IMR-90 (cell line): ENCODE measurements around the gene IL17C. TPM values are rescaled to one million over a fixed set of nuclear protein-coding genes. Genes with fewer than 3 reads are reported as not detected.

Experiments used
- ATAC-seq: fragments of 200-7000 bp; cut with Tn5 transposase; 2 replicates; pipeline ENCODE4 v1.9.1; 2020; ENCODE audit warnings: low read depth, mild to moderate bottlenecking, moderate library complexity
- BruUV-seq: library from RNA; stranded (reverse); fragments of 400-500 nt; replicated peaks from 2 replicates; lab custom pipeline; 2021; lab: Mats Ljungman, UMichigan
- CTCF ChIA-PET: fragments of 300-600 bp; formaldehyde crosslinking; extraction: SDS; loops from one replicate; lab custom pipeline; 2021; ENCODE audit warnings: antibody characterized with exemption; lab: Yijun Ruan, JAX
- POLR2A ChIA-PET: fragments of 300-600 bp; sonication (Branson Sonifier 250); formaldehyde crosslinking; loops from one replicate; lab custom pipeline; 2022; ENCODE audit warnings: antibody characterized with exemption; ENCODE audit not compliant: unreplicated experiment; lab: Charles Lee
- DNase-seq: peaks from one replicate; pipeline ENCODE4 v3.0.0; 2013
- H2AFZ ChIP-seq: replicated peaks from 2 replicates; pipeline ENCODE3; 2013; ENCODE audit warnings: low read length, mild to moderate bottlenecking; ENCODE audit not compliant: poor library complexity
- H2AK5ac ChIP-seq: 2 replicates; pipeline ENCODE4 v1.6.1; 2013; ENCODE audit warnings: low read depth, low read length, inconsistent platforms
- H2AK9ac ChIP-seq: replicated peaks from 2 replicates; pipeline ENCODE3; 2013; ENCODE audit warnings: mild to moderate bottlenecking, low read depth, low read length, moderate library complexity; ENCODE audit not compliant: poor library complexity
- H2BK120ac ChIP-seq: 2 replicates; pipeline ENCODE4 v1.6.1; 2013; ENCODE audit warnings: low read depth, low read length, inconsistent platforms
- H2BK15ac ChIP-seq: 3 replicates; pipeline ENCODE4 v1.6.1; 2013; ENCODE audit warnings: low read depth, low read length, inconsistent platforms
- H2BK20ac ChIP-seq: 2 replicates; pipeline ENCODE4 v1.6.1; 2013; ENCODE audit warnings: low read depth, mild to moderate bottlenecking, inconsistent platforms, low read length, moderate library complexity
- H2BK5ac ChIP-seq: 2 replicates; pipeline ENCODE4 v1.6.1; 2013; ENCODE audit warnings: mild to moderate bottlenecking, low read depth, low read length, inconsistent platforms; ENCODE audit not compliant: poor library complexity, severe bottlenecking
- H3K14ac ChIP-seq: replicated peaks from 2 replicates; pipeline ENCODE4 v1.6.1; 2013; ENCODE audit warnings: low read depth, low read length, inconsistent platforms
- H3K18ac ChIP-seq: 2 replicates; pipeline ENCODE4 v1.6.1; 2013; ENCODE audit warnings: low read depth, low read length, control low read depth
- H3K23ac ChIP-seq: 2 replicates; pipeline ENCODE4 v1.6.1; 2013; ENCODE audit warnings: low read depth, low read length, inconsistent platforms
- H3K27ac ChIP-seq: 2 replicates; pipeline ENCODE4 v1.5.1; 2013; ENCODE audit warnings: mild to moderate bottlenecking, control low read depth, low read length; ENCODE audit not compliant: insufficient read depth
- H3K27me3 ChIP-seq: 2 replicates; pipeline ENCODE4 v1.6.1; 2013; ENCODE audit warnings: low read length; ENCODE audit not compliant: control insufficient read depth, insufficient read depth
- H3K36me3 ChIP-seq: 2 replicates; pipeline ENCODE4 v1.6.1; 2013; ENCODE audit warnings: low read length, mixed read lengths; ENCODE audit not compliant: control insufficient read depth, insufficient read depth
- H3K4ac ChIP-seq: 2 replicates; pipeline ENCODE4 v1.6.1; 2013; ENCODE audit warnings: low read depth, low read length, inconsistent platforms
- H3K4me1 ChIP-seq: 2 replicates; pipeline ENCODE4 v1.6.1; 2013; ENCODE audit warnings: low read length, mixed read lengths; ENCODE audit not compliant: control insufficient read depth, insufficient read depth
- H3K4me2 ChIP-seq: 2 replicates; pipeline ENCODE4 v1.6.1; 2013; ENCODE audit warnings: low read depth, mild to moderate bottlenecking, control low read depth, low read length, moderate library complexity
- H3K4me3 ChIP-seq: 2 replicates; pipeline ENCODE4 v1.5.1; 2013; ENCODE audit warnings: low read depth, mild to moderate bottlenecking, control low read depth, low read length, moderate library complexity; ENCODE audit not compliant: insufficient read depth
- H3K56ac ChIP-seq: 2 replicates; pipeline ENCODE4 v1.6.1; 2013; ENCODE audit warnings: low read length, inconsistent platforms; ENCODE audit not compliant: insufficient read depth; ENCODE audit errors: extremely low read depth
- H3K79me1 ChIP-seq, 2 experiments: 2 replicates each; pipeline ENCODE4 v1.6.1; 2013; ENCODE audit warnings: low read length in 2 of 2, inconsistent platforms in 1 of 2, low read depth in 1 of 2
- H3K9ac ChIP-seq: 2 replicates; pipeline ENCODE4 v1.6.1; 2013; ENCODE audit warnings: low read depth, low read length, control low read depth
- H3K9me1 ChIP-seq: 2 replicates; pipeline ENCODE4 v1.6.1; 2013; ENCODE audit warnings: low read length, inconsistent platforms; ENCODE audit not compliant: insufficient read depth
- H3K9me3 ChIP-seq: 2 replicates; pipeline ENCODE4 v1.6.1; 2013; ENCODE audit warnings: low read length; ENCODE audit not compliant: control insufficient read depth, insufficient read depth
- H4K20me1 ChIP-seq: 2 replicates; pipeline ENCODE4 v1.6.1; 2013; ENCODE audit warnings: low read length, inconsistent platforms; ENCODE audit not compliant: insufficient read depth
- H4K5ac ChIP-seq: 2 replicates; pipeline ENCODE4 v1.6.1; 2013; ENCODE audit warnings: mild to moderate bottlenecking, low read depth, low read length, control low read depth
- H4K8ac ChIP-seq, 2 experiments: 2 replicates each; pipeline ENCODE4 v1.6.1; 2013; ENCODE audit warnings: low read depth in 2 of 2, low read length in 2 of 2, control low read depth in 1 of 2, inconsistent platforms in 1 of 2
- H4K91ac ChIP-seq: 2 replicates; pipeline ENCODE4 v1.6.1; 2013; ENCODE audit warnings: low read depth, low read length, inconsistent platforms; ENCODE audit not compliant: insufficient read depth
- CEBPB ChIP-seq: IDR thresholded peaks from 2 replicates; pipeline ENCODE4 v1.6.1; 2012; ENCODE audit warnings: low read depth, low read length, improper control_type of control experiment
- CHD1 ChIP-seq: IDR thresholded peaks from 2 replicates; pipeline ENCODE4 v1.6.1; 2012; ENCODE audit warnings: low read depth, low read length, improper control_type of control experiment
- CTCF ChIP-seq: conservative IDR thresholded peaks from 2 replicates; pipeline ENCODE4 v1.5.1; 2012; ENCODE audit warnings: mild to moderate bottlenecking, low read depth, low read length, improper control_type of control experiment
- FOS ChIP-seq: fragments of 150-350 bp; IDR thresholded peaks from 2 replicates; pipeline ENCODE4 v1.6.1; 2016; ENCODE audit warnings: low read depth, low read length
- MAFK ChIP-seq: IDR thresholded peaks from 2 replicates; pipeline ENCODE4 v1.6.1; 2012; ENCODE audit warnings: low read depth, low read length, improper control_type of control experiment
- WGBS, 2 experiments: methylation state at CpG; one replicate each; pipeline versions ENCODE4 v1.1.5 to v1.1.7; 2013; ENCODE audit warnings: missing lambda C conversion rate in 2 of 2; ENCODE audit not compliant: insufficient read length in 1 of 2; ENCODE audit errors: extremely low coverage in 2 of 2; 5-methylcytosine and 5-hydroxymethylcytosine counted together
- dilution Hi-C: fragments of 300-500 bp; cut with HindIII; formaldehyde crosslinking; loops from one replicate; pipeline ENCODE4 v1.14.3; 2018; ENCODE audit warnings: low sequenced_read_pairs; ENCODE audit not compliant: unreplicated experiment
- in situ Hi-C: fragments of 300-500 bp; cut with MboI; formaldehyde crosslinking; loops from 3 replicates; pipeline ENCODE4 v1.14.3; 2019; ENCODE audit warnings: low sequenced_read_pairs, inconsistent platforms, mixed read lengths
- intact Hi-C: fragments of 100-400 bp; cut with micrococcal nuclease; formaldehyde crosslinking; loops from 2 replicates; pipeline ENCODE4 v1.10.0; 2022
- polyA plus RNA-seq, 3 experiments: library from polyadenylated mRNA; depleted of rRNA; stranded (reverse); fragments of >200 nt; gene quantifications; 2 replicates each; pipeline ENCODE4 v1.2.3, GENCODE V29; 2012; ENCODE audit warnings: low replicate concordance in 1 of 3
- total RNA-seq: library from RNA; depleted of rRNA; stranded (reverse); fragments of >200 nt; gene quantifications from 2 replicates; pipeline ENCODE4 v1.2.3, GENCODE V29; 2012

Gene IL17C
- total and polyA plus RNA-seq, 2 of the 4 experiments (the other 2 are of a cell fraction) = 0.09 TPM; not detected in 1

- TF ChIP-seq CEBPB = no peak
Measured at GRCh38 chr16:88678224-88678979, 40.0 kb downstream of the IL17C start (continued).

- H3K56ac ChIP-seq = no peak overlapping the region
- no peak for DNase-seq
- no peak overlapping the region for H2AK9ac ChIP-seq
- CTCF ChIA-PET = no interaction called here
- no peak overlapping the region for H2BK5ac ChIP-seq
- no peak overlapping the region for H3K9ac ChIP-seq
- intact Hi-C loops = no loop called here
- no peak overlapping the region for H3K18ac ChIP-seq
- no peak overlapping the region for H3K23ac ChIP-seq
- H2AFZ ChIP-seq = peak overlapping the region; percentile 14
- POLR2A ChIA-PET = no interaction called here
- dilution Hi-C loops = no loop called here
- H4K20me1 ChIP-seq = 0 out of 2 replicates have a peak, but pooled peaks cover 9% of the 10 kb centered on the region
- no peaks in the 10 kb centered on the region for H3K9me1 ChIP-seq
- H3K27ac ChIP-seq = no peak overlapping the region
- no TSS peak for BruUV-seq
- no peak for ATAC-seq
- H2BK15ac ChIP-seq = no peak overlapping the region
- no peak overlapping the region for H4K8ac ChIP-seq
- no peak overlapping the region for H2BK120ac ChIP-seq
- H3K4me2 ChIP-seq = no peak overlapping the region
- H2AK5ac ChIP-seq = no peak overlapping the region
- no peak overlapping the region for H3K4ac ChIP-seq
- H3K4me1 ChIP-seq = peaks cover 7% of the 10 kb centered on the region; the same call in 1 of the 2 replicates
- no peaks in the 10 kb centered on the region for H3K9me3 ChIP-seq
- WGBS, 2 experiments = no CpG with 5 or more reads among the region's 5 CpGs
- in situ Hi-C loops = no loop called here
- peaks cover 4% of the 10 kb centered on the region; the same call in 1 of the 2 replicates for H3K27me3 ChIP-seq
- TF ChIP-seq CTCF (no peak), CHD1 (no peak), FOS (no peak), MAFK (no peak)
- H4K5ac ChIP-seq = no peak overlapping the region
- H3K79me1 ChIP-seq = no peaks in the 10 kb centered on the region
- H2BK20ac ChIP-seq = no peak overlapping the region
- no peak overlapping the region for H4K91ac ChIP-seq
- H3K14ac ChIP-seq = no peak overlapping the region
- H3K36me3 ChIP-seq = peaks cover 1% of the 10 kb centered on the region; the same call in 1 of the 2 replicates
- H3K4me3 ChIP-seq = no peak overlapping the region
Measured at GRCh38 chr16:88680554-88681083, 42.2 kb downstream of the IL17C start.
